ENCODE data around the gene PTPRN2. TPM values are rescaled to one million over a fixed set of nuclear protein-coding genes. Genes with fewer than 3 reads are reported as not detected.

The PTPRN2 gene
- total RNA-seq, 1 donor from 2014 or later, result 0.41 TPM

DNA sequence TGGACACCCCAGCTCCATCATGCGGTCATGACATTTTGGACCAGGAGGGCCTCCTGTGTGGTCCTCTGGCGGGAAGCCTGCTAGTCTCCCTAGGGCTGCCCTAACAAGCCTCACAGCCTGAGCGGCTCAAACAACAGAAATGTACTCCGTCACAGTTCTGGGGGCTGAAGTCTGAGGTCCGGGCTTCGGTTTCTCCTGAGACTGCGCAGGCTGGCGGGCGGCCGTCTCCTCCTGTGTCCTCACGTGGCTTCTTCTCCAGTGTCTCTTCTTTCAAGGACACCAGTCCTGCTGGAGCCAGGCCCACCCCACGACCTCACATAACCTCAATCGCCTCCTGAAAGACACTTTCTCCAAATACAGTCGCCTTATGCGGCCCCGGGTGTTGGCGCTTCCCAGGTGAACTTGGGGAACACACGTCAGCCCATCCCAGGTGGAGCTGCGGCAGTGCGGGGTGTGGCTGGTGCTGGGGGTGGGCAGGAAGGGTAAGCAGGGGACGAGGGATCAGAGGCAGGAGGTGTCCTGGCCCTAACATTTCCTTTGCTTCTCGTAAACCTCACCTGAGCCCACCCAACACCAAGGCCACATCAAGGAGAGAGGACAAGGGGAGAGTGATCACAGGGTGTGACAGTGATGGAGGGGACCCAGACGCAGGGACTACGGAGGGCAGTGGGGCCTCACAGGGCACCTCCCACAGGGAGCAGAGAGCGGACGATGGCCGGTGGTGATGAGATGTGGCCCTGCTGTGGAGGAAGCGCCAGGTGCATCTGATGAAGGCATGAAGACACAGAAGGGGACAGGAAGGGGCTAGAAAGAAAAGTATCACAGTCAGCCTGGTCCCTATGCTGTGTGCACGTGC is 580.6 kb downstream of the PTPRN2 start:
- Mint-ChIP-seq H3K4me3 (no peak overlapping the region), H3K27me3 (ENCODE audit: insufficient read depth) (no peaks in the 10 kb centered on the region), H3K9me3 (no peaks in the 10 kb centered on the region), H3K4me1 (ENCODE audit: low read depth) (no peaks in the 10 kb centered on the region), H3K36me3 (ENCODE audit: low read depth) (no peaks in the 10 kb centered on the region), H3K27ac (no peak overlapping the region)
- no peak for DNase-seq (ENCODE audit: low spot score)
- intact Hi-C loops (cut with micrococcal nuclease), result no loop called here

DNA sequence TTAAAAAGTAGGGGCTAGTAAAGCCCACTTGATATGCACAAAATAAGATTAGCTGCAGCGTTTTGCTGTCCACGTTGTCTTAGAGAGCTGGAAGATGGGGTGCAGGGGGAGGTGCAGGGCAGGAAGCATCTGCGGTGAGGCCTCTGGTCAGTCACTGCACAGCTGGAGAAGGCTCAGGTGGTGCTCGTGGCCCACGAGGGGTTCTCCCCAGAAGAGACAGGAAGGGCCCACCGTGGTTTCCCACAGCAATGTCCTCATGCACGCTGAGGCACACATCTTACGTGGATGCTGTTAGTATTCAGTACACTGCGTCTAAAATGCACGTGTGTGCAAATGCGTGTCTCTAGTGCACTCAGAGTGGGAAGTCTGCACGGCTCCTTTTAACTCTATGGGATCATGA is 582.1 kb downstream of the PTPRN2 start:
- H3K4me1 Mint-ChIP-seq (ENCODE audit: low read depth), result no peaks in the 10 kb centered on the region
- no peak overlapping the region for H3K27ac Mint-ChIP-seq
- no peaks in the 10 kb centered on the region for H3K27me3 Mint-ChIP-seq (ENCODE audit: insufficient read depth)
- H3K9me3 Mint-ChIP-seq, result no peaks in the 10 kb centered on the region
- H3K4me3 Mint-ChIP-seq, result no peak overlapping the region
- H3K36me3 Mint-ChIP-seq (ENCODE audit: low read depth), result no peaks in the 10 kb centered on the region
- no peak for DNase-seq (ENCODE audit: low spot score)
- intact Hi-C loops (cut with micrococcal nuclease), result no loop called here

DNA sequence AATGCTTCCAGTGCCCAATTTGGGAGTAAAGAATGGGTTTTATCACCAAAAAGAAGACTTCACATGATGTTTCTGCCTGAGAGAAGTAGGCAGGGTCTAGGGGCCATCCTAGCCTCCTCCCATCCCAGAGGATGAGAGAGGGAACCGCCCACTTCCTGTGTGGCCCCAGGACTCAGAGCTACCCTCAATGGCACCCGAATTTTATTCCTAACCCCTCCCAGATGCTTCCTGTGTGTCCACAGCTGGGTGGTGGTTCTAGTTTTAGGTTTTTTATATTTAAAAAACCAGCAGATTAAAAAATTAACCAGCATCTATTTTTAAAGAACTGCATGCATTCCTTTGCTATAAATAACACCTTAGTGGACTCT is 583.5 kb downstream of the PTPRN2 start:
- H3K27me3 Mint-ChIP-seq (ENCODE audit: insufficient read depth), result no peaks in the 10 kb centered on the region
- no peaks in the 10 kb centered on the region for H3K36me3 Mint-ChIP-seq (ENCODE audit: low read depth)
- intact Hi-C loops (cut with micrococcal nuclease), result no loop called here
- H3K9me3 Mint-ChIP-seq, result no peaks in the 10 kb centered on the region
- DNase-seq (ENCODE audit: low spot score), result no peak
- H3K4me3 Mint-ChIP-seq, result no peak overlapping the region
- no peak overlapping the region for H3K27ac Mint-ChIP-seq
- no peaks in the 10 kb centered on the region for H3K4me1 Mint-ChIP-seq (ENCODE audit: low read depth)

DNA sequence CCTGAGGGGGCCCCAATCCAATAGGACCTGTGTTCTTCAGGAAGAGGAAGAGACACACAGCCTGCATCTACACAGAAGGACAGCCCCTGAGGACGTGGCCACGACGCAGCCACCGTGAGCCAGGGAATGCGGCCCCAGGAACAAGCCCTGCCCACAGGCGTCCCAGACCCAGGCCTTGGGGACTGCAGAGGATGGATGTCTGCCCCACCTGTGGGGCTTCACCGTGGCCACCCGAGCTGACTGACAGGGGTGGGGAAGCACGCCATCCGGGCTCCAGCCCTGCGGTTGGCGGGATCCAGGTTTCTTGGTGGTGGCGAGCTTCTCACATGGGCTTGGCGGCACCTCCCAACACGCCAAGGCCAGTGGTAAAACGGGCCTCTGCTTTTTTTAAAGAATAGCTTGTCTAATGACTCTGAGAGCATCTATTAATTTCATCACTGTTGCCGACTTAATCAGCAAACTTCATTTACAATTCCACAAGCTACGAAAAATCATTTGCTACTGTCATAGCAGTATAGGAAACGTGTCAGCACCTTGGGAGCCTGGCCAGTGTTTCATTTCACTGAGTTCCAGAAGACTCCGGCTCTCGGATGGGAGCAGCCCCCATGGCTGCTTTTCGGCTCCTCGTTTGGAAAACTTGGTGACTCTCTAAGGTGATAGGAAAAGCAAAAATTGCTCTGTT is 584.0 kb downstream of the PTPRN2 start:
- H3K27me3 Mint-ChIP-seq (ENCODE audit: insufficient read depth), result no peaks in the 10 kb centered on the region
- H3K9me3 Mint-ChIP-seq, result no peaks in the 10 kb centered on the region
- no peak overlapping the region for H3K4me3 Mint-ChIP-seq
- no peaks in the 10 kb centered on the region for H3K4me1 Mint-ChIP-seq (ENCODE audit: low read depth)
- intact Hi-C loops (cut with micrococcal nuclease), result no loop called here
- H3K27ac Mint-ChIP-seq, result no peak overlapping the region
- H3K36me3 Mint-ChIP-seq (ENCODE audit: low read depth), result no peaks in the 10 kb centered on the region
- DNase-seq (ENCODE audit: low spot score), result no peak

DNA sequence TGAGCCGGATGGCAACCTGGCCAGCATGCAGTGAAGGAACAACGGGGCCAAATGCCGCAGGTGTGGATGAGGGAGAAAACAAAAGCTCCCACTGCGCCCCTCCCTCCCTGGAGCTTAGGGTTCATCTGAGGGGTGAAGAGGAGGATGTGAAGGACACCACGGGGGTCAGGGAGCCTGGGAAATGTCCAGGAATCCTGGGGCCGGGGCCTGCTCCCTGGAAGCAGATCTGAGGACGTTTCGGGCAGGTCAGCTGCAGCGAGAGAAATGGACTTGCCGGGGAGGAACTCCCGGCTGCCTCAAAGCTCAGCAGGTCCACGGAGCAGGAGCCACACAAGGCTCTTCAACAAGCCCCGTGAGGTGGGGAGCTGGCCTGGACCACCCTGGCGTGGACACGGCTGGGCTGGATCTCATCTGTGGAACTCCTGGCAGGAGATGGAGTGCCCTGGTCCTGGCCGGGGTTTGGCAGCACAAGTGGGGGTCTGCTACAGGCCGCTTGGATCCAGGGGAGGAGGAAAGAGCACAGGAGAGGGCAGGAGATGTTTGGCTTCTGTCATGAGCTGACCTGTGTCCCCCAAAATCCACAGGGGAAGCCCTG is 585.0 kb downstream of the PTPRN2 start:
- Mint-ChIP-seq H3K27me3 (ENCODE audit: insufficient read depth) (no peaks in the 10 kb centered on the region), H3K27ac (no peak overlapping the region), H3K4me3 (no peak overlapping the region), H3K9me3 (no peaks in the 10 kb centered on the region), H3K36me3 (ENCODE audit: low read depth) (no peaks in the 10 kb centered on the region), H3K4me1 (ENCODE audit: low read depth) (no peaks in the 10 kb centered on the region)
- intact Hi-C loops (cut with micrococcal nuclease), result no loop called here
- DNase-seq (ENCODE audit: low spot score), result no peak

DNA sequence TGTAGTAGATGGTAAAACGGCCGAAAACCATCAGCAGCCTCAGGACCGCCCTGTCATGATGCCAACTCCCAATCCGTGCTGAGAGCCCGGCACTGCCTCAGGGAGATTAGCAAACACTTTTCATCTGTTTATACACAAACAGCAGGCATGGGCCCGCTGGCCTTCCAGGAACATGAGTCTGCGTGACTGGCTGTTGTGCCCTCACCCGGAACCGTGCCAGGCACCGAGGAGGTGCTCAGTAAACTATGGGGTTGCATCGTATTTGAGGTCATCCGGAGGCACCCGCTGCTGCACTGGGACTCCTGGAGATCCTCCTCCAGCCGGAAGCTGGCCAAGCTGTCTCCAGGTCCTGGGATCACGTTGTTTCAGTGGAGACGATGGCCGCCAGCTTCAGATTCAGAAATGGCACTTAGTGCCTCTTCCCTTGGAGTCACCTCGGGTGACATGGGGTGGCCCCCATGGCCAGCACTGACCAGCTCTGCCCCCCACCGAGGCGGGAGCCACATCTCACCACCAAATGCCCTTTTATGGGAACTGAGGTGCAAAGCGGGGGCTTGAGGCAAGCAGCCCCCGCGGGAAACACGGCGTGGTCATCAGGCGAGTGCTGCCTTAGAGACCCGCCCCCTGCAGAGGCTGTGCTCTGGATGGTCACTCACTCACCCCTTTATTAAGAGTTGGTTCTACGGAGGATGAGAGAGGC is 585.9 kb downstream of the PTPRN2 start:
- H3K4me3 Mint-ChIP-seq, result no peak overlapping the region
- no peaks in the 10 kb centered on the region for H3K27me3 Mint-ChIP-seq (ENCODE audit: insufficient read depth)
- H3K9me3 Mint-ChIP-seq, result no peaks in the 10 kb centered on the region
- DNase-seq (ENCODE audit: low spot score), result no peak
- H3K4me1 Mint-ChIP-seq (ENCODE audit: low read depth), result no peaks in the 10 kb centered on the region
- intact Hi-C loops (cut with micrococcal nuclease), result no loop called here
- H3K36me3 Mint-ChIP-seq (ENCODE audit: low read depth), result no peaks in the 10 kb centered on the region
- no peak overlapping the region for H3K27ac Mint-ChIP-seq

DNA sequence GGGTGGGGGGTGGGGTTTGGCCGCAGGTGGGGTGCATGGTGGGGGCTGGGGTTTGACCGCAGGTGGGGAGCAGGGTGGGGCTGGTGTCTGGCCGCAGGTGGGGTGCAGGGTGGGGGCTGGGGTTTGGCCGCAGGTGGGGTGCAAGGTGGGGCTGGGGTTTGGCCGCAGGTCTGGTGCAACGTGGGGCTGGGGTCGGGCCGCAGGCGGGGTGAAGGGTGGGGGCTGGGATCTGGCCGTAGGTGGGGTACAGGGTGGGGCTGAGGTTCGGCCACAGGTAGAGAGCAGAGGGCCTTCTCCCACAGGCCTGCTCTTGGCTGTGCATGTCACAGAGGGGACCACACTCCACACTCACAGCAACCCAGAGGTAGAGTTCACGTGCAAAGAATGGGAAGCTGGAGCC is 586.6 kb downstream of the PTPRN2 start:
- intact Hi-C loops (cut with micrococcal nuclease), result no loop called here
- DNase-seq (ENCODE audit: low spot score), result no peak
- Mint-ChIP-seq H3K27me3 (ENCODE audit: insufficient read depth) (no peaks in the 10 kb centered on the region), H3K27ac (no peak overlapping the region), H3K9me3 (no peaks in the 10 kb centered on the region), H3K4me3 (no peak overlapping the region), H3K4me1 (ENCODE audit: low read depth) (no peaks in the 10 kb centered on the region), H3K36me3 (ENCODE audit: low read depth) (no peaks in the 10 kb centered on the region)

DNA sequence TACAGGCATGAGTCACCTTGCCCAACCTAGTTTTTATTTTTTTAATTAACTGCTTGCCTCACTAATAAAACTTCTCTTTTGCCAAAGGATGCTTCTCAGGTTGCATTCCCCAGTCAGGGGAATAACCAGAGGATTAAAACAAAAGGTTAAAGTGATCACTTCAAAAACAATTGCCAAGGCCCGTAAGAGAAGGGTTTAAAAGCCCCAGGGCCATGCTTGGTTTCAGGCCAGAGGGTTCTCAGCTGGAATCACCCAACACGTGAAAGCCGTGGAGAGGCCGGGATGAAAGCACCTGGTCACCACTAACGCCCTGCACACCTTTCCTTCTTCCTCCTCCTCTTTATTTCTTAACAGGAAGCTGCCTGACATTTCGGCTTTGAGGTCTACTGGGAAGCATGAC is 587.5 kb downstream of the PTPRN2 start:
- H3K27me3 Mint-ChIP-seq (ENCODE audit: insufficient read depth), result no peaks in the 10 kb centered on the region
- DNase-seq (ENCODE audit: low spot score), result no peak
- no peaks in the 10 kb centered on the region for H3K4me1 Mint-ChIP-seq (ENCODE audit: low read depth)
- H3K27ac Mint-ChIP-seq, result no peak overlapping the region
- H3K36me3 Mint-ChIP-seq (ENCODE audit: low read depth), result no peaks in the 10 kb centered on the region
- H3K9me3 Mint-ChIP-seq, result no peaks in the 10 kb centered on the region
- no peak overlapping the region for H3K4me3 Mint-ChIP-seq
- intact Hi-C loops (cut with micrococcal nuclease), result no loop called here

DNA sequence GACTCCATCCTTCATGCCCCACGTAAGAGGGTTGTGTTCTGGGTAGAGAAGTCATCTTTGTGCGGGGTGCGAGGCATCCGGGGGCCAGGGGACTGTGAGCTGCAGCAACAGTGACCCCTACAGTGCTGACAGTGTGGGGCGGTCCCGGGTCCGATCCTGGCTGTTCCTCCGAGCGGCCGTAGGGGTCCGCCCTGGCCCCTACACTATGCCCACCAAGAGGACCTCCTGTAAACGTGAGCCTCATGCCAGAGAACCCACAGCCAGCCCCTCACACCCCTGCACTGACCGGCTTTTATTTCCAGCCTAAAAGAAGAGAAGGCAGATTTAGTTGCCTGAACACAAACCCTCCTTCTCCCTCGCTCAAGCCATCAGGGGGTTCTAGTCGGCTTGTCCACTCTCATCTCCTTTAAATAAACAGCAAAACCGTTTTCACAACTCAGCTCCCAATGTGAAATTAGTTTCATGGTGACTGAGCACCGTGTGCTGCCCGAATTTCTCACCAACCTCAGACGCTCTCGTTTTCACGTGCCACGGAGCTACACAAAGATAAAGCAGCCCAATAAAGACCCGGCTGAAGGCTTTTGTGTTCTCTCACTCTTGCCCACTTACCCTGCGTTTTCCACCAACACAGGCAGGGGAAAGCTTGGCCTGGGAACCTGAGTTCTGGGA is 588.6 kb downstream of the PTPRN2 start:
- H3K27ac Mint-ChIP-seq, result no peak overlapping the region
- intact Hi-C loops (cut with micrococcal nuclease), result no loop called here

DNA sequence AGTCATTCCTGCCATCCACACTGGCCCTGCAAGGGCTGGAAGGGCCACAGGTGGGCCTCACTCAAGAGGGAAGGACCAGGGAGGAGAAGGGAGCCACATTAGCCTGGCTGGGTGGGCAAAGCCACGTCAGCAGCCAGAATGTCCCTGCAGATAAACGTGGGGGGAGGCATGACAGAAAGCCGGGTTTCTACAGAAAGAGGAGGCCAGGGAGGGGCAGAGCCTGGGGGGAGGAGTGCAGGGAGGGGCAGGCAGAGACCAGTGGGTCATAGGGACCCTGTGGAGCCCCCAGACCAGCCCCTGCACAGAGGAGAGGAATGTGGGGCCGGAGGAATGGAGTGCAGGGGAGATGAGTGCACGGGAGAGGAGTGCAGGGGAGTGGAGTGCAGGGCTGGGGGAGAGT is 590.2 kb downstream of the PTPRN2 start:
- Mint-ChIP-seq H3K36me3 (ENCODE audit: low read depth) (no peaks in the 10 kb centered on the region), H3K9me3 (no peaks in the 10 kb centered on the region), H3K4me1 (ENCODE audit: low read depth) (no peaks in the 10 kb centered on the region), H3K27ac (no peak overlapping the region), H3K4me3 (no peak overlapping the region), H3K27me3 (ENCODE audit: insufficient read depth) (no peaks in the 10 kb centered on the region)
- no peak for DNase-seq (ENCODE audit: low spot score)
- intact Hi-C loops (cut with micrococcal nuclease), result no loop called here

More for the DNA sequence above, 588.6 kb downstream of the PTPRN2 start:
- no peaks in the 10 kb centered on the region for H3K4me1 Mint-ChIP-seq (ENCODE audit: low read depth)
- no peaks in the 10 kb centered on the region for H3K27me3 Mint-ChIP-seq (ENCODE audit: insufficient read depth)
- no peaks in the 10 kb centered on the region for H3K9me3 Mint-ChIP-seq
- DNase-seq (ENCODE audit: low spot score), result no peak
- no peak overlapping the region for H3K4me3 Mint-ChIP-seq
- no peaks in the 10 kb centered on the region for H3K36me3 Mint-ChIP-seq (ENCODE audit: low read depth)

DNA sequence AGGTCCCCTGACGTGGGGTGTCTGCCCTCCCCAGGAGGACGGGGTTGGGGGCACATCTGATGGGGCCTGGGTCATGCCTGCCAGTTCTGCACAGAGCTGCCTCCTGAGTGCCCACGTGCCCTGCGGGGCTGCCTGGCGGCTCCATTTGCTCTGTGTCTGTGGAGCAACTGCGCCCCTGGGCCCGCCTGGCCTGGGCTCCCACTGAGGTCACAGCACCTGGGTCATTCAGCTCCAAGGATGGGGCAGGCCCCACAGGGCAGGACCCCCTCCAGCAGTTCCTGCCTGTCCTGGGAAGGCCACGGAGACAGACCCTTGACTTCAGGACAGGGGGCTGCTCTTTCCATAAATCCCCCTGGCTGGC is 590.6 kb downstream of the PTPRN2 start:
- Mint-ChIP-seq H3K4me3 (no peak overlapping the region), H3K9me3 (no peaks in the 10 kb centered on the region), H3K27me3 (ENCODE audit: insufficient read depth) (no peaks in the 10 kb centered on the region), H3K4me1 (ENCODE audit: low read depth) (no peaks in the 10 kb centered on the region), H3K27ac (no peak overlapping the region), H3K36me3 (ENCODE audit: low read depth) (no peaks in the 10 kb centered on the region)
- intact Hi-C loops (cut with micrococcal nuclease), result no loop called here
- DNase-seq (ENCODE audit: low spot score), result no peak

DNA sequence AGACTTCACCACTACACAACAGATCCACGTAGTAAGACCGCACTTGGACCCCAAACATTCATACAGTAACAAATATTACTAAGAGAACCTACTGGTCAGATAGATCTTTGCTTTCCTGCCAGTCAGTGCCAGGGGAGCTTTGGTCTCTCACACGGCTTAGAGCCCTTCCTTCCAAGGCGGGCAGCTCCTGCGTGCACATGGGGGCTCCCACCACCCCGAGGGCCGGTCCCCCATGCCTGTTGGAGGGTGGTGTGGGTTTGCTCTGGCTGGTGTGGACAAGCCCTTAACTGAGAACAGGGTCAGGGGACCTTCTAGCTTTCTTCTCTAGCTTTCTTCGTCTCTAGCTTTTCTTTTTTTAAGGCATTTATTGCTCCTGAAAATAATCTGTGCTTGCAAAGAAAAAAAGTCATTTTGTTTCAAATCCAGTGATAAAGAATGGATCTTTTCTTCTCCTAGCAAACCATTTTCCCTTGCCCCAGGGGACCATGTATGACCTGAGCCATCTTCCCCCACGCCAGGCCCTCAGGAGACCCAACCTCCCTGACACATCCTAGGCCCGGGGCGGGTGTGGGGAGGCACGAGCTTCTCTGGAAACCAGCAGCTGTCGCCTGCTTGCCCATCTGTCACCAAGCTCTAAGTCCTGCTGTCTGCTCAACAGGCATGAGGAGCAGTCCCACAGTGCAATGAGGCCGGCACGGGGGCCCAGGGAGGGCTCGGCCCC is 591.1 kb downstream of the PTPRN2 start:
- intact Hi-C loops (cut with micrococcal nuclease), result no loop called here
- Mint-ChIP-seq H3K4me1 (ENCODE audit: low read depth) (no peaks in the 10 kb centered on the region), H3K4me3 (no peak overlapping the region), H3K27ac (no peak overlapping the region), H3K9me3 (no peaks in the 10 kb centered on the region), H3K27me3 (ENCODE audit: insufficient read depth) (no peaks in the 10 kb centered on the region), H3K36me3 (ENCODE audit: low read depth) (no peaks in the 10 kb centered on the region)
- DNase-seq (ENCODE audit: low spot score), result no peak

All from activated T-helper 1 cell treated with anti-CD3 and anti-CD28 coated beads, Interleukin-12 subunit alpha, Interleukin-12 subunit beta, Interleukin-2, Interleukin-4 antibody, amounts not matched to agents 30 ng/mL and 10 ng/mL and 1 ng/mL, durations not matched to agents 14 hours and 24 hours and 36 hours (primary cell).